Body of pancreas (tissue), 4 donors: Measurements from ENCODE around the gene TECR.

ENCODE experiments used
- CTCF ChIP-seq, 7 experiments: fragments of 450-650 bp in 4 of 7; fragments of 200-600 bp in 3 of 7; sonication (generic) in 3 of 7; IDR thresholded peaks; one replicate each; pipeline ENCODE4 v1.5.1; 2016 to 2019; ENCODE audit warnings: antibody characterized with exemption in 7 of 7
- POLR2A ChIP-seq, 3 donors: fragments of 450-650 bp; IDR thresholded peaks; one replicate each; pipeline ENCODE4 v1.6.1; 2016; ENCODE audit warnings: antibody characterized with exemption in 3 of 3, mild to moderate bottlenecking in 2 of 3

GRCh38 chr19:14560776-14561108 lies 31.3 kb downstream of the TECR start:
- TF ChIP-seq CTCF (IDR thresholded peaks at IDR 0.05) (no peak), POLR2A (IDR thresholded peaks at IDR 0.05) (no peak)
